GM20431 (cell line): Measurements from ENCODE around the gene SERPINA12.

ENCODE experiments used
- in situ Hi-C: fragments of 300-500 bp; cut with MseI, MboI; formaldehyde crosslinking; loops from one replicate; pipeline ENCODE4 v1.15.0; 2020; ENCODE audit warnings: low sequenced_read_pairs; ENCODE audit not compliant: unreplicated experiment

The SERPINA12 gene

GRCh38 chr14:94447206-94447605, 62.1 kb downstream of the SERPINA12 start:
- in situ Hi-C loops = no loop called here

GRCh38 chr14:94446126-94446525, 63.1 kb downstream of the SERPINA12 start:
- in situ Hi-C loops = no loop called here

GRCh38 chr14:94445003-94445402, 64.3 kb downstream of the SERPINA12 start:
- in situ Hi-C loops = no loop called here

GRCh38 chr14:94441531-94442205, 67.6 kb downstream of the SERPINA12 start:
- in situ Hi-C loops = no loop called here

- in situ Hi-C loops = no loop called here
These were observed 68.1 kb downstream of the SERPINA12 start for GRCh38 chr14:94441130-94441529.

GRCh38 chr14:94439453-94440057, 69.7 kb downstream of the SERPINA12 start:
- in situ Hi-C loops = no loop called here
